ENCODE results near the gene ADAP2.
"Not testable (repeated sequence)": the region's sequence is repeated elsewhere in the genome, so short reads cannot be mapped to it uniquely, and the experiment has no call there.

Gene ADAP2

DNA sequence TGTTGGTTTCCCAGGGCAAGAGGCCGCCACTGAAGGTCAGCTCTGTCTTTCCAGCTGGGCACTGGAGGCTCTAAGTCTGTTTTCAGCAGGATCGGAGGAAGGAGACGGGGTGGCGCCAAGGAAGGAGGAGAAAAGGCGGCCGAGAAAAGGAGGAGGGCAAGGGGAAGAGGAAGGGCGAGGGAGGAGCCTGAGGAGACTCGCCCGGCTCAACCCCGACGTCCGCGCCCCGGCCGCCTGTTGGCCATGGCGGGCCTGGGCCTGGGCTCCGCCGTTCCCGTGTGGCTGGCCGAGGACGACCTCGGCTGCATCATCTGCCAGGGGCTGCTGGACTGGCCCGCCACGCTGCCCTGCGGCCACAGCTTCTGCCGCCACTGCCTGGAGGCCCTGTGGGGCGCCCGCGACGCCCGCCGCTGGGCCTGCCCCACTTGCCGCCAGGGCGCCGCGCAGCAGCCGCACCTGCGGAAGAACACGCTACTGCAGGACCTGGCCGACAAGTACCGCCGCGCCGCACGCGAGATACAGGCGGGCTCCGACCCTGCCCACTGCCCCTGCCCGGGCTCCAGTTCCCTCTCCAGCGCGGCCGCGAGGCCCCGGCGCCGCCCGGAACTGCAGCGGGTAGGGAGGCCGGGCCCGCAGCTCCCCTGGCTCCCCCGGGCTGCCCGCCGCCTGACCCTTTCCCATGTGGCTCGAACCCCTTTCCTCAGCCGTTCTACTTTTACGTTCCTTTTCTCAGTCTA lies 49.3 kb downstream of the ADAP2 start, which contains the start of gene RNF135:
RNF135 (plus strand) TSS at position 209 of the 737 bp plus-strand sequence; CDS start at position 244, 35 bp downstream.
- H3K27me3 ChIP-seq (ENCODE audit: control insufficient read depth in 1 of 2, insufficient read depth in 2 of 2, low read length in 2 of 2): no peaks in the 10 kb centered on the region
- H3K27ac ChIP-seq (ENCODE audit: low read length): peak within 1 kb of the TSS; percentile 85
- peaks cover 16% of the 10 kb centered on the region for H3K4me1 ChIP-seq (ENCODE audit: control insufficient read depth, insufficient read depth, low read length)
- peak within 1 kb of the TSS; percentile 81 to 86 for H3K9ac ChIP-seq (ENCODE audit: low read length in 2 of 2)
- H3K36me3 ChIP-seq (ENCODE audit: control insufficient read depth in 2 of 2, insufficient read depth in 2 of 2, low read length in 2 of 2): peaks cover 0 to 5% of the 10 kb centered on the region in 2 donors
- no peaks in the 10 kb centered on the region for H3K9me3 ChIP-seq (ENCODE audit: control insufficient read depth in 2 of 2, low read length in 2 of 2)
- H3K4me3 ChIP-seq (ENCODE audit: low read length in 2 of 2): peak within 1 kb of the TSS; percentile 78 to 90

DNA sequence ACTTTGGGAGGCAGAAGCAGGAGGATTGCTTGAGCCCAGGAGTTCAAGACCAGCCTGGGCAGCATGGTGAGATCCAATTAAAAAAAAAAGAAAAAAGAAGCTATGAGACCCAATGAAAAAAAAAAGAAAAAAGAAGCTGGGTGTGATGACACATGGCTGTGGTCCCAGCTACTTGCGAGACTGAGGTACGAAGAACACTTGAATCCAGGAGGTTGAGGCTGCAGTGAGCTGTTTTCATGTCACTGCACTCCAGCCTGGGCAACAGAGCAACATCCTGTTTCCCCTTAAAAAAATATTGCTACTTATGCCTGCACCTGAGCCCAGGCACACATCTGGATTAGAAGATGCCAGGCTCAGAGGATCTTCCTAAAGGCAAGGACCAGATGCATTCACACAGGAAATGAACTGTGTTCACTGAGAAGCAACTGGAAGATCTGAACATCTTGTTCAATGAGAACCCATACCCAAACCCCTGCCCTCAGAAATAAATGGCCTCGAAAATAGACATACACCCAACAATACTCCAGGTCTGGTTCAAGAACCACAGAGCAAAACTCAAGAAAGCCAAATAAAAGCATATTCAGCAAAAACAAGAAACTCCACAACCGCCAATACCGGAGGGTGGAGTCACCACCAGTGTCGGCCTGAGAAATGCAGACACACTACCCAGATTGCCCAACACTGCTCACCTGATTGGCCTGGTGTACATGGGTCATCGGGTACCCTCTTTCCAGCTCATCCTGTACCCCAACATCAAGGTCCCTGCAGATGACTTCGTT lies 53.5 kb downstream of the ADAP2 start:
- peaks cover 0 to 5% of the 10 kb centered on the region in 2 donors for H3K36me3 ChIP-seq (ENCODE audit: control insufficient read depth in 2 of 2, insufficient read depth in 2 of 2, low read length in 2 of 2)
- H3K9me3 ChIP-seq (ENCODE audit: control insufficient read depth in 2 of 2, low read length in 2 of 2): no peaks in the 10 kb centered on the region
- no peaks in the 10 kb centered on the region for H3K27me3 ChIP-seq (ENCODE audit: control insufficient read depth in 1 of 2, insufficient read depth in 2 of 2, low read length in 2 of 2)
- no peak overlapping the region for H3K27ac ChIP-seq (ENCODE audit: low read length)
- peaks cover 8% of the 10 kb centered on the region for H3K4me1 ChIP-seq (ENCODE audit: control insufficient read depth, insufficient read depth, low read length)
- no peak overlapping the region for H3K4me3 ChIP-seq (ENCODE audit: low read length in 2 of 2)
- H3K9ac ChIP-seq (ENCODE audit: low read length in 2 of 2): no peak overlapping the region

DNA sequence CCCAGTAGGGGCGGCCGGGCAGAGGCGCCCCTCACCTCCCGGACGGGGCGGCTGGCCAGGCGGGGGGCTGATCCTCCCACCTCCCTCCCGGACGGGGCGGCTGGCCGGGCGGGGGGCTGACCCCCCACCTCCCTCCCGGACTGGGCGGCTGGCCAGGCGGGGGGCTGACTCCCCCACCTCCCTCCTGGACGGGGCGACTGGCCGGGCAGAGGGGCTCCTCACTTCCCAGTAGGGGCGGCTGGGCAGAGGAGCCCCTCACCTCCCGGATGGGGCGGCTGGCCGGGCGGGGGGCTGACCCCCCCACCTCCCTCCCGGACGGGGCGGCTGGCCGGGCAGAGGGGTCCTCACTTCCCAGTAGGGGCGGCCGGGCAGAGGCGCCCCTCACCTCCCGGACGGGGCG lies 58.2 kb downstream of the ADAP2 start:
- H3K9me3 ChIP-seq (ENCODE audit: control insufficient read depth in 2 of 2, low read length in 2 of 2); H3K36me3 ChIP-seq (ENCODE audit: control insufficient read depth in 2 of 2, insufficient read depth in 2 of 2, low read length in 2 of 2); H3K9ac ChIP-seq (ENCODE audit: low read length in 2 of 2); H3K4me1 ChIP-seq (ENCODE audit: control insufficient read depth, insufficient read depth, low read length); H3K27me3 ChIP-seq (ENCODE audit: control insufficient read depth in 1 of 2, insufficient read depth in 2 of 2, low read length in 2 of 2); H3K4me3 ChIP-seq (ENCODE audit: low read length in 2 of 2); H3K27ac ChIP-seq (ENCODE audit: low read length): not testable (repeated sequence)

DNA sequence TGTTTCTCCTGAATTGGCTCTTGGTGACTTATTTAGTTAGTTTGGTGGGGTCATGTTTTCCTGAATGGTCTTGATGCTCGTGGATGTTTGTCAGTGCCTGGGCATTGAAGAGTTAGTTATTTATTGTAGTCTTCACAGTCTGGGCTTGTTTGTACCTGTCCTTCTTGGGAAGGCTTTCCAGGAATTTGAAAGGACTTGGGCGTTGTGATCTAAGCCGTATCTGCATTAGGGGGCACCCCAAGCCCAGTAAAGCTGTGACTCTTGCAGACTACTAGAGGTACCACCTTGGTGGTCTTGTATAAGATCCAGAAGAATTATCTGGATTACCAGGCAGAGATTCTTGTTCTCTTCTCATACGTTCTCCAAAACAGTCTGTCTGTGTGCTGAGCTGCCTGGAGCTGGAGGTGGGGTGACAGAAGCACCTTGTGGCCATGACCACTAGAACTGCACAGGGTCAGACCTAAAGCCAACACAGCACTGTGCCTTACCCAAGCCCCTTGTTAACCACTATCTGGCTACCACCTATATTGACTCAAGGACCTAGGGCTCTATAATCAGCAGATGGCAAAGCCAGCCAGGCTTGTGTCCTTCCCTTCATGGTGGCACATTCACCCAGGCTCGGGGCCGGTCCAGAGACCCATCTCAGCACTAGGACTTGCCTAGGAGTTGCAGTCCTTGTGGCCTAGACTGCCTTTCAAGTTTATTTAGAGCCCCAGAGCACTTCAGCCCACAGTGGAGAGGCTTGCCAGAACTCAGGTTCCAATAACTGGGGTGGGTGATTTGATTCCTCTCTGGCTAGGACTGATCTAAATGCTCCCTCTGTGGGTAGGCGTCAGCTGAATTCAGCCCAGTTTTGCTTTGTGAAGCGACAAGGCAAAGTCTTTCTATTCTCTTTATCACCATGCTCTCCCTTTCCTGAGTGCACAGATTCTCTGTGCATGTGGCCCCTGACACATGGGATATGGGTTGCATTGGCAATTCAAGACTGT lies 60.1 kb downstream of the ADAP2 start:
- Histone ChIP-seq H3K27ac (ENCODE audit: low read length) (no peak overlapping the region), H3K36me3 (ENCODE audit: control insufficient read depth in 2 of 2, insufficient read depth in 2 of 2, low read length in 2 of 2) (peaks cover 12 to 13% of the 10 kb centered on the region in 2 donors), H3K4me3 (ENCODE audit: low read length in 2 of 2) (no peak overlapping the region), H3K9ac (ENCODE audit: low read length in 2 of 2) (no peak overlapping the region), H3K4me1 (ENCODE audit: control insufficient read depth, insufficient read depth, low read length) (peaks cover 2% of the 10 kb centered on the region), H3K9me3 (ENCODE audit: control insufficient read depth in 2 of 2, low read length in 2 of 2) (no peaks in the 10 kb centered on the region), H3K27me3 (ENCODE audit: control insufficient read depth in 1 of 2, insufficient read depth in 2 of 2, low read length in 2 of 2) (no peaks in the 10 kb centered on the region)

- Histone ChIP-seq H3K27ac (ENCODE audit: low read length) (no peak overlapping the region), H3K36me3 (ENCODE audit: control insufficient read depth in 2 of 2, insufficient read depth in 2 of 2, low read length in 2 of 2) (peaks cover 12 to 13% of the 10 kb centered on the region in 2 donors), H3K9ac (ENCODE audit: low read length in 2 of 2) (no peak overlapping the region), H3K4me1 (ENCODE audit: control insufficient read depth, insufficient read depth, low read length) (peaks cover 2% of the 10 kb centered on the region), H3K9me3 (ENCODE audit: control insufficient read depth in 2 of 2, low read length in 2 of 2) (no peaks in the 10 kb centered on the region), H3K27me3 (ENCODE audit: control insufficient read depth in 1 of 2, insufficient read depth in 2 of 2, low read length in 2 of 2) (no peaks in the 10 kb centered on the region), H3K4me3 (ENCODE audit: low read length in 2 of 2) (no peak overlapping the region)
These were observed 61.1 kb downstream of the ADAP2 start for GRCh38 chr17:30982855-30983254.

DNA sequence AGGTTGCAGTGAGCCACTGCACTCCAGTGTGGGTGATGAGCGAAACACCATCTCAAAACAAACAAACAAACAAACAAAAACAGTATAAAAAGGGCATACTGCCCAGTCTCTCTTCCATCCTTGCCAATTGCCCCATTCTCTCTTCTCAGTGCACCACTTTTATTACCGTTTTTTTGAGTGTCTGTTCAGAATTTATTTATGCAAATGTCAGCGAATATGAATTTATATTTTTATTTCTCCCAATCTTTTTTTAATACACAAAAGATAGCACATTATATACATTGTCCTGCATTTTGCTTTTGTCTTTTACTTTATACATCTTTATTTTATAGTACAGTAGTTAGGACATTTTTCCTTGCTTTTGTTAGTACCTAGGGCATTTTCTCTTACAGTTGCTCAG lies 68.7 kb downstream of the ADAP2 start:
- Histone ChIP-seq H3K9me3 (ENCODE audit: control insufficient read depth in 2 of 2, low read length in 2 of 2) (no peaks in the 10 kb centered on the region), H3K27me3 (ENCODE audit: control insufficient read depth in 1 of 2, insufficient read depth in 2 of 2, low read length in 2 of 2) (no peaks in the 10 kb centered on the region), H3K27ac (ENCODE audit: low read length) (no peak overlapping the region), H3K4me1 (ENCODE audit: control insufficient read depth, insufficient read depth, low read length) (no peaks in the 10 kb centered on the region), H3K4me3 (ENCODE audit: low read length in 2 of 2) (no peak overlapping the region), H3K36me3 (ENCODE audit: control insufficient read depth in 2 of 2, insufficient read depth in 2 of 2, low read length in 2 of 2) (peaks cover 6 to 9% of the 10 kb centered on the region in 2 donors), H3K9ac (ENCODE audit: low read length in 2 of 2) (no peak overlapping the region)

- H3K27ac ChIP-seq (ENCODE audit: low read length): no peak overlapping the region
- H3K4me1 ChIP-seq (ENCODE audit: control insufficient read depth, insufficient read depth, low read length): no peaks in the 10 kb centered on the region
- H3K9ac ChIP-seq (ENCODE audit: low read length in 2 of 2): no peak overlapping the region
- H3K4me3 ChIP-seq (ENCODE audit: low read length in 2 of 2): no peak overlapping the region
- H3K36me3 ChIP-seq (ENCODE audit: control insufficient read depth in 2 of 2, insufficient read depth in 2 of 2, low read length in 2 of 2): peaks cover 14 to 17% of the 10 kb centered on the region in 2 donors
- no peaks in the 10 kb centered on the region for H3K9me3 ChIP-seq (ENCODE audit: control insufficient read depth in 2 of 2, low read length in 2 of 2)
- H3K27me3 ChIP-seq (ENCODE audit: control insufficient read depth in 1 of 2, insufficient read depth in 2 of 2, low read length in 2 of 2): no peaks in the 10 kb centered on the region
These were observed 70.8 kb downstream of the ADAP2 start for GRCh38 chr17:30992551-30992950.

- Histone ChIP-seq H3K4me1 (ENCODE audit: control insufficient read depth, insufficient read depth, low read length) (no peaks in the 10 kb centered on the region), H3K9me3 (ENCODE audit: control insufficient read depth in 2 of 2, low read length in 2 of 2) (no peaks in the 10 kb centered on the region), H3K9ac (ENCODE audit: low read length in 2 of 2) (no peak overlapping the region), H3K36me3 (ENCODE audit: control insufficient read depth in 2 of 2, insufficient read depth in 2 of 2, low read length in 2 of 2) (peaks cover 30 to 42% of the 10 kb centered on the region in 2 donors), H3K4me3 (ENCODE audit: low read length in 2 of 2) (no peak overlapping the region), H3K27me3 (ENCODE audit: control insufficient read depth in 1 of 2, insufficient read depth in 2 of 2, low read length in 2 of 2) (no peaks in the 10 kb centered on the region), H3K27ac (ENCODE audit: low read length) (no peak overlapping the region)
These were observed 73.6 kb downstream of the ADAP2 start for GRCh38 chr17:30995347-30995746.

GRCh38 chr17:30996486-30996885 lies 74.7 kb downstream of the ADAP2 start:
- H3K4me1 ChIP-seq (ENCODE audit: control insufficient read depth, insufficient read depth, low read length): no peaks in the 10 kb centered on the region
- no peak overlapping the region for H3K9ac ChIP-seq (ENCODE audit: low read length in 2 of 2)
- H3K9me3 ChIP-seq (ENCODE audit: control insufficient read depth in 2 of 2, low read length in 2 of 2): no peaks in the 10 kb centered on the region
- no peaks in the 10 kb centered on the region for H3K27me3 ChIP-seq (ENCODE audit: control insufficient read depth in 1 of 2, insufficient read depth in 2 of 2, low read length in 2 of 2)
- H3K4me3 ChIP-seq (ENCODE audit: low read length in 2 of 2): no peak overlapping the region
- peaks cover 29 to 37% of the 10 kb centered on the region in 2 donors for H3K36me3 ChIP-seq (ENCODE audit: control insufficient read depth in 2 of 2, insufficient read depth in 2 of 2, low read length in 2 of 2)
- H3K27ac ChIP-seq (ENCODE audit: low read length): no peak overlapping the region

- H3K27ac ChIP-seq (ENCODE audit: low read length): no peak overlapping the region
- H3K4me1 ChIP-seq (ENCODE audit: control insufficient read depth, insufficient read depth, low read length): no peaks in the 10 kb centered on the region
- H3K9me3 ChIP-seq (ENCODE audit: control insufficient read depth in 2 of 2, low read length in 2 of 2): no peaks in the 10 kb centered on the region
- no peak overlapping the region for H3K4me3 ChIP-seq (ENCODE audit: low read length in 2 of 2)
- H3K27me3 ChIP-seq (ENCODE audit: control insufficient read depth in 1 of 2, insufficient read depth in 2 of 2, low read length in 2 of 2): no peaks in the 10 kb centered on the region
- H3K36me3 ChIP-seq (ENCODE audit: control insufficient read depth in 2 of 2, insufficient read depth in 2 of 2, low read length in 2 of 2): peaks cover 34 to 40% of the 10 kb centered on the region in 2 donors
- no peak overlapping the region for H3K9ac ChIP-seq (ENCODE audit: low read length in 2 of 2)
These were observed 75.5 kb downstream of the ADAP2 start for GRCh38 chr17:30997270-30997669.

Measured in stomach smooth muscle (tissue), 2 donors.